ENCODE data around the gene ADGRV1. TPM values are rescaled to one million over a fixed set of nuclear protein-coding genes. Genes with fewer than 3 reads are reported as not detected.

The ADGRV1 gene
- total RNA-seq, 2 experiments from 2014 or later: not detected

DNA sequence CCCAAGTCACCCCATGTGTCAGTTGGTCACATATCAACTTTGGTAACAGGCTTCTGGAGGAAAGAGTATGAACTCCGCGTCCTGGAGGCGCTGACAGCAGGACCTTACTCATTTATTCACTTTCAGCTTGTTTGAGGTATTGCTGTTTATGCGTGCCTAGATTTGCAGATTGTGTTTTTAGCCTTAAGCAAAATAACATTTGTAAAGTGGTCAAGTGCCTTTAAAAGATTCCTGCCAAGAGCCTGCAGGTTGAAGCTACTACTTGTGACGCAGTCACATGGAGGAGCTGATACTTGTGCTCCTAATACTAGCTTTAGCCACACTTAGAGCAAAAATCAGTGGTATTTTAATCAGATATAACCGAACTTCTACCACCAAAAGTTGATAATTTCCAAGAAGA lies 351.3 kb downstream of the ADGRV1 start:
- CTCF ChIA-PET (ENCODE audit: unreplicated experiment): no interaction called here
- no peak for DNase-seq (ENCODE audit: low spot score)

DNA sequence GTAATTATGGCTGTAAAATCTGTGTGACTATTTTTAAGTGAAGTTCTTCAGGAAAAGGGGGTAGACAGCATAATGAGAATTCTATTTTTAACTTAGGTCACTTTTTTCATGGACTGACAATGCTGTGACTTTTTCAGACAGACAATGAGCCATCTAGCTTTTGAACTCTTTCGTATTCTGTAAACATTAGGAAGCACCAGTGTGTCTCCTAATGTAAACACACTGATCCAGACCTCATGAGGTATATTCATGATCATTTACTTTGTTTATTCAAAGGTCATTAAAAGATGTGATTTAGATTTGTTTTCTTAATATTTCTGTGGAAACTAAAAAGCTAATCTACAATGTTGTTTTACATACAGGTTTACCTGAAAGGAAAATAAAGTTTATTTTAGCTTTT lies 352.6 kb downstream of the ADGRV1 start:
- no peak for TF ChIP-seq EZH2phosphoT487 (IDR thresholded peaks at IDR 0.05; ENCODE audit: borderline replicate concordance, low read depth, low read length)
- TF ChIP-seq, protein P1, sequence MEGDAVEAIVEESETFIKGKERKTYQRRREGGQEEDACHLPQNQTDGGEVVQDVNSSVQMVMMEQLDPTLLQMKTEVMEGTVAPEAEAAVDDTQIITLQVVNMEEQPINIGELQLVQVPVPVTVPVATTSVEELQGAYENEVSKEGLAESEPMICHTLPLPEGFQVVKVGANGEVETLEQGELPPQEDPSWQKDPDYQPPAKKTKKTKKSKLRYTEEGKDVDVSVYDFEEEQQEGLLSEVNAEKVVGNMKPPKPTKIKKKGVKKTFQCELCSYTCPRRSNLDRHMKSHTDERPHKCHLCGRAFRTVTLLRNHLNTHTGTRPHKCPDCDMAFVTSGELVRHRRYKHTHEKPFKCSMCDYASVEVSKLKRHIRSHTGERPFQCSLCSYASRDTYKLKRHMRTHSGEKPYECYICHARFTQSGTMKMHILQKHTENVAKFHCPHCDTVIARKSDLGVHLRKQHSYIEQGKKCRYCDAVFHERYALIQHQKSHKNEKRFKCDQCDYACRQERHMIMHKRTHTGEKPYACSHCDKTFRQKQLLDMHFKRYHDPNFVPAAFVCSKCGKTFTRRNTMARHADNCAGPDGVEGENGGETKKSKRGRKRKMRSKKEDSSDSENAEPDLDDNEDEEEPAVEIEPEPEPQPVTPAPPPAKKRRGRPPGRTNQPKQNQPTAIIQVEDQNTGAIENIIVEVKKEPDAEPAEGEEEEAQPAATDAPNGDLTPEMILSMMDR (conservative IDR thresholded peaks at IDR 0.05; ENCODE audit: low read length): no peak
- Histone ChIP-seq H4K20me1 (ENCODE audit: insufficient read depth, low read length) (no peaks in the 10 kb centered on the region), H3K9me2 (ENCODE audit: insufficient read depth, low read length) (no peaks in the 10 kb centered on the region), H3K4me3 (ENCODE audit: low read depth, low read length, poor library complexity, severe bottlenecking) (no peak overlapping the region), H3K4me2 (ENCODE audit: low read length) (no peak overlapping the region), H3K79me2 (ENCODE audit: insufficient read depth, low read depth, low read length) (no peaks in the 10 kb centered on the region), H3K9me3 (ENCODE audit: low read length) (no peaks in the 10 kb centered on the region), H3K4me1 (ENCODE audit: insufficient read depth, low read length, poor library complexity, severe bottlenecking) (no peaks in the 10 kb centered on the region), H2AFZ (ENCODE audit: low read length) (no peak overlapping the region), H3K27ac (ENCODE audit: low read depth, low read length, poor library complexity, severe bottlenecking) (no peak overlapping the region), H3K36me3 (ENCODE audit: insufficient read depth, low read length) (no peaks in the 10 kb centered on the region)
- DNase-seq (ENCODE audit: low spot score): no peak
- no TSS peak for BruUV-seq (replicated peaks)
- intact Hi-C loops (cut with micrococcal nuclease; ENCODE audit: unreplicated experiment): no loop called here
- ChIA-PET POLR2A (interaction anchor here (1.7 kb wide), 1 partner anchor 27 kb away, joined by 5 read pairs; no protein-coding TSS in a partner anchor), CTCF (ENCODE audit: unreplicated experiment) (no interaction called here)

More for the DNA sequence above, 351.3 kb downstream of the ADGRV1 start:
- intact Hi-C loops (cut with micrococcal nuclease; ENCODE audit: unreplicated experiment): no loop called here
- Histone ChIP-seq H3K79me2 (ENCODE audit: insufficient read depth, low read depth, low read length) (no peaks in the 10 kb centered on the region), H3K9me3 (ENCODE audit: low read length) (no peaks in the 10 kb centered on the region), H3K4me1 (ENCODE audit: insufficient read depth, low read length, poor library complexity, severe bottlenecking) (no peaks in the 10 kb centered on the region), H2AFZ (ENCODE audit: low read length) (no peak overlapping the region), H3K4me3 (ENCODE audit: low read depth, low read length, poor library complexity, severe bottlenecking) (no peak overlapping the region), H3K36me3 (ENCODE audit: insufficient read depth, low read length) (no peaks in the 10 kb centered on the region), H3K27ac (ENCODE audit: low read depth, low read length, poor library complexity, severe bottlenecking) (no peak overlapping the region), H4K20me1 (ENCODE audit: insufficient read depth, low read length) (no peaks in the 10 kb centered on the region), H3K9me2 (ENCODE audit: insufficient read depth, low read length) (no peaks in the 10 kb centered on the region), H3K4me2 (ENCODE audit: low read length) (no peak overlapping the region)
- no peak for TF ChIP-seq EZH2phosphoT487 (IDR thresholded peaks at IDR 0.05; ENCODE audit: borderline replicate concordance, low read depth, low read length)
- TF ChIP-seq, protein P1 (conservative IDR thresholded peaks at IDR 0.05; ENCODE audit: low read length): no peak
- POLR2A ChIA-PET: interaction anchor here (0.7 to 1.7 kb wide), 3 partner anchors 28 to 275 kb away, joined by 3 to 5 read pairs (median 4); no protein-coding TSS in a partner anchor
- BruUV-seq (replicated peaks): no TSS peak

DNA sequence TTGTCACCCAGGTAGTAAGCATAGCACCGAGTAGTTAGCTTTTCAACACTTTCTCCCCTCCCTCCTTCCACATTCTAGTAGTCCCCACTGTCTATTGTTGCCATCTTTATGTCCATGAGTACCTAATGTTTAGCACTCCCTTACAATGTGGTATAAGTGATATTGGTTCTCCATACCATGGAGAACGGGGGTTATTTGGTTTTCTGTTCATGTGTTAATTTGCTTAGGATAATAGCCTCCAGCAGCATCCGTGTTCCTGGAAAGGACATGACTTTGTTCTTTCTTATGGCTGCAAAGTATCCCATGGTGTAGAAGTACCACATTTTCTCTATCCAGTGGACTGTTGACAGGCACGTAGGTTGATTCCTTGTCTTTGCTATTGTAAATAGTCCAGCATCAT lies 353.9 kb downstream of the ADGRV1 start:
- intact Hi-C loops (cut with micrococcal nuclease; ENCODE audit: unreplicated experiment): no loop called here
- H3K36me3 ChIP-seq (ENCODE audit: insufficient read depth, low read length): no peaks in the 10 kb centered on the region
- H4K20me1 ChIP-seq (ENCODE audit: insufficient read depth, low read length): no peaks in the 10 kb centered on the region
- H2AFZ ChIP-seq (ENCODE audit: low read length): no peak overlapping the region
- H3K9me3 ChIP-seq (ENCODE audit: low read length): no peaks in the 10 kb centered on the region
- no peak overlapping the region for H3K27ac ChIP-seq (ENCODE audit: low read depth, low read length, poor library complexity, severe bottlenecking)
- no peak overlapping the region for H3K4me3 ChIP-seq (ENCODE audit: low read depth, low read length, poor library complexity, severe bottlenecking)
- TF ChIP-seq, protein P1 (conservative IDR thresholded peaks at IDR 0.05; ENCODE audit: low read length): no peak
- no peak overlapping the region for H3K4me2 ChIP-seq (ENCODE audit: low read length)
- H3K79me2 ChIP-seq (ENCODE audit: insufficient read depth, low read depth, low read length): no peaks in the 10 kb centered on the region
- ChIA-PET POLR2A (interaction anchor here (0.7 kb wide), 2 partner anchors 41 to 790 kb away, joined by 3 read pairs; no protein-coding TSS in a partner anchor), CTCF (ENCODE audit: unreplicated experiment) (no interaction called here)
- no TSS peak for BruUV-seq (replicated peaks)
- DNase-seq (ENCODE audit: low spot score): no peak
- H3K9me2 ChIP-seq (ENCODE audit: insufficient read depth, low read length): no peaks in the 10 kb centered on the region
- no peaks in the 10 kb centered on the region for H3K4me1 ChIP-seq (ENCODE audit: insufficient read depth, low read length, poor library complexity, severe bottlenecking)
